GM23338 (cell line): Measurements from ENCODE around the gene KCNC4. TPM values are rescaled to one million over a fixed set of nuclear protein-coding genes. Genes with fewer than 3 reads are reported as not detected.

Experiments
- ATAC-seq: fragments of 200-7000 bp; cut with Tn5 transposase; 3 replicates; pipeline ENCODE4 v1.9.1; 2020
- DNase-seq: peaks from one replicate; pipeline ENCODE4 v3.0.0-alpha.2; 2015; ENCODE audit warnings: low spot score
- H2AFZ ChIP-seq: fragments of 200-600 bp; sonication (generic); 2 replicates; pipeline ENCODE4 v1.8.0; 2016; ENCODE audit warnings: antibody characterized with exemption, mild to moderate bottlenecking, moderate library complexity
- H3F3A ChIP-seq: fragments of 200-600 bp; sonication (generic); replicated peaks from 2 replicates; pipeline ENCODE4 v1.8.0; 2017; ENCODE audit warnings: antibody characterized with exemption, mixed run types, low read depth
- H3K27ac ChIP-seq: fragments of 200-600 bp; sonication (generic); 2 replicates; pipeline ENCODE4 v1.6.1; 2016; ENCODE audit warnings: low read depth
- H3K27me3 ChIP-seq: fragments of 200-600 bp; sonication (generic); 2 replicates; pipeline ENCODE4 v1.8.0; 2016; ENCODE audit warnings: mild to moderate bottlenecking, mixed run types, moderate library complexity; ENCODE audit not compliant: insufficient read depth
- H3K36me3 ChIP-seq: fragments of 200-600 bp; sonication (generic); 2 replicates; pipeline ENCODE4 v1.8.0; 2016; ENCODE audit warnings: mild to moderate bottlenecking; ENCODE audit not compliant: insufficient read depth
- H3K4me1 ChIP-seq: fragments of 200-600 bp; sonication (generic); 2 replicates; pipeline ENCODE4 v1.8.0; 2016; ENCODE audit warnings: mild to moderate bottlenecking, moderate library complexity; ENCODE audit not compliant: insufficient read depth
- H3K4me2 ChIP-seq: fragments of 200-600 bp; sonication (generic); 2 replicates; pipeline ENCODE4 v1.7.1; 2017; ENCODE audit warnings: mixed run types
- H3K4me3 ChIP-seq: fragments of 200-600 bp; sonication (generic); 2 replicates; pipeline ENCODE4 v1.6.1; 2016; ENCODE audit warnings: mixed run types
- H3K79me2 ChIP-seq: fragments of 200-600 bp; sonication (generic); replicated peaks from 2 replicates; pipeline ENCODE4 v1.8.0; 2017; ENCODE audit warnings: mild to moderate bottlenecking; ENCODE audit not compliant: insufficient read depth
- H3K9me2 ChIP-seq: fragments of 200-600 bp; sonication (generic); 2 replicates; pipeline ENCODE4 v1.8.0; 2017; ENCODE audit not compliant: insufficient read depth
- H4K20me1 ChIP-seq: fragments of 200-600 bp; sonication (generic); replicated peaks from 2 replicates; pipeline ENCODE4 v1.8.0; 2017; ENCODE audit warnings: mild to moderate bottlenecking; ENCODE audit not compliant: insufficient read depth
- H3K27ac Mint-ChIP-seq: 2 replicates; pipeline ENCODE4 v1.8.0; 2020; ENCODE audit warnings: inconsistent platforms, mild to moderate bottlenecking, moderate library complexity, mixed read lengths
- H3K27me3 Mint-ChIP-seq: 3 replicates; pipeline ENCODE4 v1.8.0; 2022; ENCODE audit warnings: low read depth, mild to moderate bottlenecking, moderate library complexity, mixed read lengths, inconsistent platforms; ENCODE audit not compliant: insufficient read depth, poor library complexity
- H3K36me3 Mint-ChIP-seq: 3 replicates; pipeline ENCODE4 v1.8.0; 2021; ENCODE audit warnings: low read depth, mild to moderate bottlenecking, inconsistent platforms, moderate library complexity, mixed read lengths
- H3K4me1 Mint-ChIP-seq: 3 replicates; pipeline ENCODE4 v1.8.0; 2020; ENCODE audit warnings: mild to moderate bottlenecking, inconsistent platforms, mixed read lengths
- H3K4me3 Mint-ChIP-seq: 3 replicates; pipeline ENCODE4 v1.8.0; 2021; ENCODE audit warnings: moderate library complexity, mild to moderate bottlenecking, inconsistent platforms, mixed read lengths
- H3K9me3 Mint-ChIP-seq: 3 replicates; pipeline ENCODE4 v1.8.0; 2020; ENCODE audit warnings: moderate library complexity, mild to moderate bottlenecking, inconsistent platforms, mixed read lengths
- CREB1 ChIP-seq: fragments of 250-450 bp; sonication (Bioruptor Pico); IDR thresholded peaks from 2 replicates; pipeline ENCODE4 v1.5.0; 2020; ENCODE audit warnings: low read depth, mild to moderate bottlenecking, moderate library complexity
- CTCF ChIP-seq, 2 experiments: fragments of 200-600 bp in 1 of 2; sonication (generic) in 1 of 2; conservative IDR thresholded peaks; 2 replicates each; pipeline versions ENCODE4 v1.5.1 to v1.6.1; 2016 to 2017; ENCODE audit warnings: antibody characterized with exemption in 2 of 2, low read depth in 2 of 2, mild to moderate bottlenecking in 2 of 2, moderate library complexity in 1 of 2
- ETS1 ChIP-seq: IDR thresholded peaks from 2 replicates; pipeline ENCODE4 v1.6.1; 2016; ENCODE audit warnings: antibody characterized with exemption
- EZH2 ChIP-seq: fragments of 200-600 bp; sonication (generic); IDR thresholded peaks from one replicate; pipeline ENCODE4 v1.8.0; 2017; ENCODE audit warnings: antibody characterized with exemption, mild to moderate bottlenecking, low read depth; ENCODE audit not compliant: unreplicated experiment
- EZH2phosphoT487 ChIP-seq: fragments of 200-600 bp; sonication (generic); IDR thresholded peaks from one replicate; pipeline ENCODE4 v1.8.1; 2018; ENCODE audit warnings: antibody characterized with exemption; ENCODE audit not compliant: unreplicated experiment
- JUNB ChIP-seq: IDR thresholded peaks from one replicate; pipeline ENCODE4 v1.6.1; 2016; ENCODE audit warnings: antibody characterized with exemption; ENCODE audit not compliant: unreplicated experiment
- REST ChIP-seq: IDR thresholded peaks from one replicate; pipeline ENCODE4 v1.6.1; 2018; ENCODE audit warnings: antibody characterized with exemption; ENCODE audit not compliant: unreplicated experiment
- ZNF114 ChIP-seq: fragments of 250-450 bp; sonication (Bioruptor Pico); IDR thresholded peaks from 2 replicates; pipeline ENCODE4 v1.5.0; 2020; ENCODE audit warnings: mild to moderate bottlenecking, moderate library complexity
- ZNF331 ChIP-seq: fragments of 250-450 bp; sonication (Bioruptor Pico); IDR thresholded peaks from 2 replicates; pipeline ENCODE4 v1.5.0; 2020; ENCODE audit warnings: low read depth, mild to moderate bottlenecking, moderate library complexity
- ZNF462 ChIP-seq: fragments of 250-450 bp; sonication (Bioruptor Pico); IDR thresholded peaks from 2 replicates; pipeline ENCODE4 v1.5.0; 2020; ENCODE audit warnings: mild to moderate bottlenecking, moderate library complexity
- polyA plus RNA-seq: library from polyadenylated mRNA; unstranded; fragments of >200 nt; fragmentation: Nextera tagmentation; extraction: Ambion mirVana; gene quantifications from 2 replicates; pipeline ENCODE4 v1.2.1, GENCODE V29; 2016
- total RNA-seq: library from RNA; depleted of rRNA; stranded (reverse); fragments of >200 nt; shearing (Covaris generic); gene quantifications from 2 replicates; pipeline ENCODE4 v1.2.3, GENCODE V29; 2014

Gene KCNC4
- total and polyA plus RNA-seq, 2 experiments from 2014 or later = 3.5 to 10.7 TPM

- TF ChIP-seq ZNF462 (no peak), CREB1 (CRISPR knock-in tag) (no peak), ZNF114 (CRISPR knock-in tag) (no peak)
Observed at GRCh38 chr1:110198746-110199145, 11.4 kb upstream of the KCNC4 start (continued).

- no peaks in the 10 kb centered on the region; the same call in 1 of the 2 replicates for H4K20me1 ChIP-seq
- no peaks in the 10 kb centered on the region for H3F3A ChIP-seq
- Mint-ChIP-seq H3K36me3 (no peaks in the 10 kb centered on the region), H3K4me1 (peaks cover 7% of the 10 kb centered on the region), H3K27ac (no peak overlapping the region), H3K9me3 (no peaks in the 10 kb centered on the region), H3K27me3 (peaks cover 10% of the 10 kb centered on the region), H3K4me3 (no peak overlapping the region; the same call in 2 of the 3 replicates)
- DNase-seq (no peak), ATAC-seq (no peak)
- H3K9me2 ChIP-seq = no peaks in the 10 kb centered on the region
- no peaks in the 10 kb centered on the region for H3K27me3 ChIP-seq
- no peaks in the 10 kb centered on the region for H3K79me2 ChIP-seq
- TF ChIP-seq EZH2phosphoT487 (no peak), ZNF331 (CRISPR knock-in tag) (no peak), REST (no peak), JUNB (no peak), CREB1 (CRISPR knock-in tag) (no peak), ETS1 (no peak), EZH2 (no peak), CTCF (conservative IDR thresholded peaks at IDR 0.05; ENCODE audit: low read depth in 2 of 2) (no peak)
- H2AFZ ChIP-seq = no peak overlapping the region
- no peak overlapping the region for H3K4me2 ChIP-seq
- no peaks in the 10 kb centered on the region for H3K36me3 ChIP-seq
- no peak overlapping the region for H3K27ac ChIP-seq
- no peak overlapping the region for H3K4me3 ChIP-seq
- no peaks in the 10 kb centered on the region for H3K4me1 ChIP-seq
Observed at GRCh38 chr1:110200190-110200589, 9.9 kb upstream of the KCNC4 start.
